OCI-LY1 (cell line): ENCODE results near the gene TMEM272.

ENCODE experiments used
- H2AFZ ChIP-seq: fragments of 200-600 bp; sonication (generic), shearing (Covaris generic); 2 replicates; pipeline ENCODE4 v1.6.0; 2014; ENCODE audit warnings: antibody characterized with exemption, mild to moderate bottlenecking, low read length
- H3F3A ChIP-seq: fragments of 200-600 bp; sonication (generic), shearing (Covaris generic); 2 replicates; pipeline ENCODE4 v1.6.0; 2014; ENCODE audit warnings: mild to moderate bottlenecking, antibody characterized with exemption, low read length, moderate library complexity; ENCODE audit not compliant: insufficient read depth
- H3K27ac ChIP-seq: fragments of 200-600 bp; sonication (generic); 2 replicates; pipeline ENCODE4 v1.5.1; 2014; ENCODE audit warnings: low read length, mixed run types, mild to moderate bottlenecking, low read depth; ENCODE audit not compliant: poor library complexity, severe bottlenecking
- H3K27me3 ChIP-seq: fragments of 200-600 bp; sonication (generic); 2 replicates; pipeline ENCODE4 v1.6.0; 2014; ENCODE audit warnings: antibody characterized with exemption, mild to moderate bottlenecking, low read length, moderate library complexity; ENCODE audit not compliant: insufficient read depth
- H3K36me3 ChIP-seq: fragments of 200-600 bp; sonication (generic); 2 replicates; pipeline ENCODE4 v1.6.1; 2014; ENCODE audit warnings: mild to moderate bottlenecking, antibody characterized with exemption, low read length, moderate library complexity, mixed read lengths; ENCODE audit not compliant: insufficient read depth
- H3K4me1 ChIP-seq: fragments of 200-600 bp; sonication (generic); 2 replicates; pipeline ENCODE4 v1.5.1; 2014; ENCODE audit warnings: mild to moderate bottlenecking, low read length, moderate library complexity; ENCODE audit not compliant: insufficient read depth, severe bottlenecking
- H3K4me2 ChIP-seq: fragments of 200-600 bp; sonication (generic), shearing (Covaris generic); 2 replicates; pipeline ENCODE4 v1.6.1; 2014; ENCODE audit warnings: low read length
- H3K4me3 ChIP-seq: fragments of 200-600 bp; sonication (generic); 2 replicates; pipeline ENCODE4 v1.5.1; 2014; ENCODE audit warnings: low read length, low read depth, mild to moderate bottlenecking, mixed read lengths; ENCODE audit not compliant: poor library complexity, severe bottlenecking
- H3K79me2 ChIP-seq: fragments of 200-600 bp; shearing (Covaris generic); 2 replicates; pipeline ENCODE4 v1.6.1; 2016; ENCODE audit warnings: mixed run types, low read length, mixed read lengths; ENCODE audit not compliant: insufficient read depth
- H3K9ac ChIP-seq: fragments of 200-600 bp; sonication (generic), shearing (Covaris generic); 2 replicates; pipeline ENCODE4 v1.6.1; 2014; ENCODE audit warnings: mild to moderate bottlenecking, low read length, mixed read lengths
- H3K9me2 ChIP-seq: fragments of 200-600 bp; sonication (generic), shearing (Covaris generic); 2 replicates; pipeline ENCODE4 v1.6.1; 2014; ENCODE audit warnings: low read depth, mild to moderate bottlenecking, low read length, mixed read lengths
- H3K9me3 ChIP-seq: fragments of 200-600 bp; shearing (Covaris generic); 2 replicates; pipeline ENCODE4 v1.6.1; 2014; ENCODE audit warnings: low read length, mixed read lengths
- H4K20me1 ChIP-seq: fragments of 200-600 bp; sonication (generic), shearing (Covaris generic); 2 replicates; pipeline ENCODE4 v1.6.0; 2016; ENCODE audit warnings: mild to moderate bottlenecking, low read length; ENCODE audit not compliant: insufficient read depth
- EZH2 ChIP-seq: fragments of 200-600 bp; sonication (generic), shearing (Covaris generic); IDR thresholded peaks from 2 replicates; pipeline ENCODE4 v1.8.0; 2017; ENCODE audit warnings: borderline replicate concordance, mixed run types, mild to moderate bottlenecking, antibody characterized with exemption, low read length, moderate library complexity, mixed read lengths
- TF ChIP-seq, protein P1 (sequence below): fragments of 200-600 bp; sonication (generic), shearing (Covaris generic); IDR thresholded peaks from 2 replicates; pipeline ENCODE4 v1.5.1; 2017; ENCODE audit warnings: mild to moderate bottlenecking, antibody characterized with exemption, low read length, moderate library complexity, mixed read lengths

TMEM272 gene

GRCh38 chr13:51861723-51862300, 16.8 kb upstream of the TMEM272 start, which contains the start of gene CCDC70:
CCDC70 (plus strand) TSS chr13:51861969; CDS start chr13:51865412, 3,443 bp downstream.
- Histone ChIP-seq H3K36me3 (no peaks in the 10 kb centered on the region), H3K27ac (no peak within 1 kb of the TSS), H3F3A (no peaks in the 10 kb centered on the region), H2AFZ (no peak within 1 kb of the TSS), H3K4me2 (no peak within 1 kb of the TSS), H3K9ac (no peak within 1 kb of the TSS), H3K9me2 (no peaks in the 10 kb centered on the region), H4K20me1 (no peaks in the 10 kb centered on the region), H3K9me3 (no peaks in the 10 kb centered on the region), H3K79me2 (no peaks in the 10 kb centered on the region), H3K27me3 (no peaks in the 10 kb centered on the region; the same call in 1 of the 2 replicates), H3K4me3 (no peak within 1 kb of the TSS), H3K4me1 (no peaks in the 10 kb centered on the region)
- TF ChIP-seq EZH2, result no peak
- TF ChIP-seq, protein P1, sequence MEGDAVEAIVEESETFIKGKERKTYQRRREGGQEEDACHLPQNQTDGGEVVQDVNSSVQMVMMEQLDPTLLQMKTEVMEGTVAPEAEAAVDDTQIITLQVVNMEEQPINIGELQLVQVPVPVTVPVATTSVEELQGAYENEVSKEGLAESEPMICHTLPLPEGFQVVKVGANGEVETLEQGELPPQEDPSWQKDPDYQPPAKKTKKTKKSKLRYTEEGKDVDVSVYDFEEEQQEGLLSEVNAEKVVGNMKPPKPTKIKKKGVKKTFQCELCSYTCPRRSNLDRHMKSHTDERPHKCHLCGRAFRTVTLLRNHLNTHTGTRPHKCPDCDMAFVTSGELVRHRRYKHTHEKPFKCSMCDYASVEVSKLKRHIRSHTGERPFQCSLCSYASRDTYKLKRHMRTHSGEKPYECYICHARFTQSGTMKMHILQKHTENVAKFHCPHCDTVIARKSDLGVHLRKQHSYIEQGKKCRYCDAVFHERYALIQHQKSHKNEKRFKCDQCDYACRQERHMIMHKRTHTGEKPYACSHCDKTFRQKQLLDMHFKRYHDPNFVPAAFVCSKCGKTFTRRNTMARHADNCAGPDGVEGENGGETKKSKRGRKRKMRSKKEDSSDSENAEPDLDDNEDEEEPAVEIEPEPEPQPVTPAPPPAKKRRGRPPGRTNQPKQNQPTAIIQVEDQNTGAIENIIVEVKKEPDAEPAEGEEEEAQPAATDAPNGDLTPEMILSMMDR, result no peak

DNA sequence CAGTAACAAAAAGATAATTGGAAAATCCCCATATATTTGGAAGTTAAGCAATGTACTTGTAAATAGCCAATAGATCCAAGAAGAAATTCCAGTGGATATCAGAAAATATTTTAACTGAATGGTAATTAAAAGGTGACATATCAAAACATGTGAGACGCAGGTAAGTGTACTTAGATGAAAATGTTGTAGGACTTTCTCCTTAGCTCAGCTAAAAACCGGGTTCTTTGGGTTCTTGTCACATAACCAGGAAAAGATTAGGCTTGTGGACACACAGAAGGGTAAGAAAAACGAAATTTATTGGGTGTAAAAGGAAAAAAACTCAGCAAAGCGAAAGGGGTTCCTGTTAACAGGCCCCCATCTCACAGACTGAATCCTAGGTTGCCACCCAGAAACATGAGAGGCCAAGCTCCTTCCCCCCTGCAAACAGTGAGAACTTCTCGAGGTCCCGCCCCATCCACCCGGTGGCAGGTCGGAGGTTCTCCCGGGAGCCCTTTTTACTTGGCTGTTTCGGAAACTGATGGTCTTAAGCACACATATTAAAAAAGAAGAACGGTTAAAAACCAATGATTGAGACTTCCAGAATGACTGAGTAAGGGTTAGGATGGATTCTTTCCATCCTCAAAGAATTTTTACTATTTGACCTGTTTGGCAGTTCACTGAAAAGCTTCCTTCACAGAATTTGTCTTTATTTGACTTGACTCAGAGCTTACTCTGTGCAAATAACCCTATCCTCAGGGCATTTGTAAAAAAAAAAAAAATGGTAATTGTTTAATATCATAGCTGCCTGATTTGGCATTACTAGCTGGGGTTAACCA, 13.7 kb upstream of the TMEM272 start:
- Histone ChIP-seq H3K36me3 (no peaks in the 10 kb centered on the region), H3K9me2 (no peaks in the 10 kb centered on the region), H3K27me3 (no peaks in the 10 kb centered on the region; the same call in 1 of the 2 replicates), H3K9ac (no peak overlapping the region), H3K4me2 (no peak overlapping the region), H3K27ac (no peak overlapping the region), H3F3A (no peaks in the 10 kb centered on the region), H3K79me2 (no peaks in the 10 kb centered on the region), H3K4me3 (no peak overlapping the region), H3K9me3 (no peaks in the 10 kb centered on the region), H2AFZ (no peak overlapping the region), H3K4me1 (no peaks in the 10 kb centered on the region), H4K20me1 (no peaks in the 10 kb centered on the region)
- TF ChIP-seq, protein P1, result no peak
- TF ChIP-seq EZH2, result no peak

GRCh38 chr13:51856998-51857397, 12.0 kb upstream of the TMEM272 start:
- H3K9ac ChIP-seq, result no peak overlapping the region
- TF ChIP-seq, protein P1, result no peak
- no peak for TF ChIP-seq EZH2
- no peak overlapping the region for H2AFZ ChIP-seq
- H3K9me2 ChIP-seq, result no peaks in the 10 kb centered on the region
- H3K4me2 ChIP-seq, result no peak overlapping the region
- no peak overlapping the region for H3K4me3 ChIP-seq
- no peaks in the 10 kb centered on the region for H3K36me3 ChIP-seq
- no peaks in the 10 kb centered on the region; the same call in 1 of the 2 replicates for H3K27me3 ChIP-seq
- no peaks in the 10 kb centered on the region for H3K4me1 ChIP-seq
- no peaks in the 10 kb centered on the region for H3K79me2 ChIP-seq
- H3K27ac ChIP-seq, result no peak overlapping the region
- H4K20me1 ChIP-seq, result no peaks in the 10 kb centered on the region
- H3F3A ChIP-seq, result no peaks in the 10 kb centered on the region
- H3K9me3 ChIP-seq, result no peaks in the 10 kb centered on the region
